Right lobe of liver (tissue), 4 donors: ENCODE measurements around the gene TMEM217.

Source experiments
- POLR2A ChIP-seq: fragments of 450-650 bp; IDR thresholded peaks from one replicate; pipeline ENCODE4 v1.6.1; 2017; ENCODE audit warnings: antibody characterized with exemption, mild to moderate bottlenecking
- TF ChIP-seq, protein P1 (sequence below), 4 donors: fragments of 200-600 bp in 3 of 4; fragments of 450-650 bp in 1 of 4; IDR thresholded peaks; one replicate each; pipeline versions ENCODE4 v1.5.1 to v1.8.0; 2016 to 2022; ENCODE audit warnings: antibody characterized with exemption in 4 of 4, mild to moderate bottlenecking in 2 of 4
- donor health status: DM: no; HTN: no; CAD: no.
- donor health status: DM: no; HTN: no; CAD: no.
- donor health status: DM: no; HTN: yes; CAD: no.

DNA sequence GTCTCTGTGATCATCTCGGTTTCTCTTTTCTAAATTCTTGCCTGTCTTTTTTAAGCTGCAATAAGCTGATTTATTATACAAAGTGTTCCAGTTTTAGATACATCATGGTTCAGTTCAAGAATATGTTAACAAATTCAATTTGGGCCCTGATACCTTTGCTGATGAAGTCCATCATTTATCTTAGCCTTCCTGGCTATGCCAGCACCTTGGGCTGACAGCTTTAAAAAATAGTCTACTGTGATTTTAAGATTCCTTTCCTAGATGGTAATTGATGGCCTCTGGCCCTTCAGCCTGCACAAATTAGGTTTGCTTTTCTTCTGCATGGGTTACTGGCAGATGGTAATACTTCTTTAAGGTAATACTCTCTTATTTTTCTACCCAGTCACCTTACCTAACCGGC lies 7.1 kb upstream of the TMEM217 start:
- TF ChIP-seq, protein P1, sequence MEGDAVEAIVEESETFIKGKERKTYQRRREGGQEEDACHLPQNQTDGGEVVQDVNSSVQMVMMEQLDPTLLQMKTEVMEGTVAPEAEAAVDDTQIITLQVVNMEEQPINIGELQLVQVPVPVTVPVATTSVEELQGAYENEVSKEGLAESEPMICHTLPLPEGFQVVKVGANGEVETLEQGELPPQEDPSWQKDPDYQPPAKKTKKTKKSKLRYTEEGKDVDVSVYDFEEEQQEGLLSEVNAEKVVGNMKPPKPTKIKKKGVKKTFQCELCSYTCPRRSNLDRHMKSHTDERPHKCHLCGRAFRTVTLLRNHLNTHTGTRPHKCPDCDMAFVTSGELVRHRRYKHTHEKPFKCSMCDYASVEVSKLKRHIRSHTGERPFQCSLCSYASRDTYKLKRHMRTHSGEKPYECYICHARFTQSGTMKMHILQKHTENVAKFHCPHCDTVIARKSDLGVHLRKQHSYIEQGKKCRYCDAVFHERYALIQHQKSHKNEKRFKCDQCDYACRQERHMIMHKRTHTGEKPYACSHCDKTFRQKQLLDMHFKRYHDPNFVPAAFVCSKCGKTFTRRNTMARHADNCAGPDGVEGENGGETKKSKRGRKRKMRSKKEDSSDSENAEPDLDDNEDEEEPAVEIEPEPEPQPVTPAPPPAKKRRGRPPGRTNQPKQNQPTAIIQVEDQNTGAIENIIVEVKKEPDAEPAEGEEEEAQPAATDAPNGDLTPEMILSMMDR (IDR thresholded peaks at IDR 0.05): no peak
- no peak for TF ChIP-seq POLR2A
